ENCODE results near the gene SPACDR.

Gene SPACDR

GRCh38 chr7:100437150-100438100, 26.6 kb downstream of the SPACDR start:
- H3K4me3 Mint-ChIP-seq: peak overlapping the region; percentile 92
- peaks cover 35% of the 10 kb centered on the region for H3K36me3 Mint-ChIP-seq (ENCODE audit: low read depth)
- no peaks in the 10 kb centered on the region for H3K27me3 Mint-ChIP-seq
- peaks cover 32% of the 10 kb centered on the region for H3K4me1 Mint-ChIP-seq (ENCODE audit: low read depth)
- H3K9me3 Mint-ChIP-seq: no peaks in the 10 kb centered on the region
- no peak for DNase-seq
- peak overlapping the region; percentile 47 for H3K27ac Mint-ChIP-seq

GRCh38 chr7:100435401-100436304, 28.4 kb downstream of the SPACDR start:
- Mint-ChIP-seq H3K27ac (peak overlapping the region; percentile 97), H3K36me3 (ENCODE audit: low read depth) (peaks cover 53% of the 10 kb centered on the region)

DNA sequence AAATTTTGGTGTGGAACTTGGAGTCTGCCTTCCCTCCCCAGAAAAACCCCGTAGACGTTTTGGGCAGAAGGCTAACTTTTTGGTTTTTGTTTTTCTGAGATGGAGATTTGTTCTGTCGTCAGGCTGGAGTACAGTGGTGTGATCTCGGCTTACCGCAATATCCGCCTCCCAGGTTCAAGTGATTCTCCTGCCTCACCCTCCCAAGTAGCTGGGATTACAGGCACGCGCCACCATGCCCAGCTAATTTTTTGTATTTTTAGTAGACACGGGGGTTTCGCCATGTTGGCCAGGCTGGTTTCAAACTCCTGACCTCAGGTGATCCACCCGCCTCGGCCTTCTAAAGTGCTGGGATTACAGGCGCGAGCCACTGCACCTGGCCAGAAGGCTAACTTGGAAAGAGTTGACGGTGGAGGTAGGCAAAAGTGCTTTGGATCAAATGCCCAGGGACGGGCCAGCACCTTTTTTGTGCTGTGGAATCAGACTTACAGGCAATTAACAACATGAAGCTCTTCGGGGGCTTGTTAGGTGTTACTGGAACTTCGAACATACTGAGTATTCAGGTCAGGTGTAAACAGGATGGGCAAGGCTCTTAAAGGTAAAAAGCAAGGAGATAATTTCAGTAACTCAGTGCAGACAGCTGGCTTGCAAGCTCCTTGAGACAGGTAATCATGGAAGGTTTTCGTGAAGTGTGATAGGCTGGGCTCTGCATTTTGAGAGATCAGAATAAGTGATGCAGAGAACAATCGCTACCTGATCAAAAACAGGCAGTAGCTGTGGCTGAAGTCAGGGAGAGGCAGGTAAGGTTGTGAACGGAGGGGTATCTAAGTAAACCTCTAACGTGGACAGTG, 29.5 kb downstream of the SPACDR start:
- H3K9me3 Mint-ChIP-seq: no peaks in the 10 kb centered on the region
- H3K4me3 Mint-ChIP-seq: peak overlapping the region; percentile 89
- no peak for DNase-seq
- H3K36me3 Mint-ChIP-seq (ENCODE audit: low read depth): peaks cover 61% of the 10 kb centered on the region
- peak overlapping the region; percentile 96 for H3K27ac Mint-ChIP-seq
- H3K27me3 Mint-ChIP-seq: peaks cover 1% of the 10 kb centered on the region
- H3K4me1 Mint-ChIP-seq (ENCODE audit: low read depth): peaks cover 55% of the 10 kb centered on the region

More at GRCh38 chr7:100435401-100436304, 28.4 kb downstream of the SPACDR start:
- H3K9me3 Mint-ChIP-seq: no peaks in the 10 kb centered on the region
- DNase-seq: peak; percentile 70
- peak overlapping the region; percentile 92 for H3K4me3 Mint-ChIP-seq
- peaks cover 49% of the 10 kb centered on the region for H3K4me1 Mint-ChIP-seq (ENCODE audit: low read depth)
- no peaks in the 10 kb centered on the region for H3K27me3 Mint-ChIP-seq

DNA sequence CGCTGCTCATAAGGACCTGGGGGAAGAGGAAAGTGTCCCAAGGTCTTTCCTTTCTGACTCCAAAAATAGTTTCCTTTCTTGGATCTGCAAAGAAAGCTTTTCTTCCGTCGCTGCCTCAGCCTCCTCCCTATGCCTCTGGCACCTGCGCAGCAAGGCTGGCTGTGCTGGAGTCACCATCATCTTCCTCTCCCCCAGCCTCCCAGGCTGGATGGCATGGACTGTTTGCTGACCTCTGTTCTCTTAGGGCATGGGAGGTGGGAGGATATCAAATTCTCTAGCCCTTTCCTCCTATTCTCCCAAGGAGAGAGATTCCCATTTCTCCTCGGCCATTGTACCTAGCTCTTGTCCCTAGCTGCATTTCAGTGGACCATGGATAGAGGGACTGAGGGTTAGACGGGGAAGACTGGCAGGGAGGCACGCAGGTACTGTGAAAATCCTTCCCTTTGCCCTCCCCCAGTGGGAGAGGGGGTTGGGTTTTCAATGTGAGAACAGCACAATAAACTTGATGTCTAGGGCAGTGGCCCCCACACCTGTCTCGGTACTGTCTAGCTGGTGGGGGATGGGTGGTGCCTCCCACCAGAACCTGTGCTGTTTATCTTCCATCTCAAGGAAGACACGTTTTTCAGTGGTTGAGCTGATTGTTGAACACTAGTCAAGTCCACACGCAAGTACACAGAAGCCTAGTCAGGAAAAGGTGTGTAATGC, 30.3 kb downstream of the SPACDR start:
- Mint-ChIP-seq H3K36me3 (ENCODE audit: low read depth) (peaks cover 67% of the 10 kb centered on the region), H3K27me3 (peaks cover 4% of the 10 kb centered on the region), H3K27ac (peak overlapping the region; percentile 96), H3K9me3 (no peaks in the 10 kb centered on the region), H3K4me3 (peak overlapping the region; percentile 89), H3K4me1 (ENCODE audit: low read depth) (peaks cover 58% of the 10 kb centered on the region)
- no peak for DNase-seq

DNA sequence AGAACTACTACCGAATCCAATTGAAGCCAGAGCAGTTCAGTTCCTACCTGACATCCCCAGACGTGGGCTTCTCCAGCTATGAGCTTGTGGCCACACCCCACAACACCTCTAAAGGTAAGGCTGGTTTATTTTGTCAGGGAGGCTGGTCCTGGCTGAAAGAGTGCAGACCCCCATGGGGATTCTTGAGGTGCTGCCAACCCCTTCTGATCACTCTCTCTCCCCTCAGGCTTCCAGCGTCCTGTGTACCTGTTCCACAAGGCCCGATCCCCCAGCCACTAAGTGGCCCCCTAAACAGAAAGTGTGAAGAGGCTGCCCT, 30.8 kb downstream of the SPACDR start:
- no peak for DNase-seq
- Mint-ChIP-seq H3K27ac (peak overlapping the region; percentile 96), H3K4me1 (ENCODE audit: low read depth) (peaks cover 58% of the 10 kb centered on the region)

DNA sequence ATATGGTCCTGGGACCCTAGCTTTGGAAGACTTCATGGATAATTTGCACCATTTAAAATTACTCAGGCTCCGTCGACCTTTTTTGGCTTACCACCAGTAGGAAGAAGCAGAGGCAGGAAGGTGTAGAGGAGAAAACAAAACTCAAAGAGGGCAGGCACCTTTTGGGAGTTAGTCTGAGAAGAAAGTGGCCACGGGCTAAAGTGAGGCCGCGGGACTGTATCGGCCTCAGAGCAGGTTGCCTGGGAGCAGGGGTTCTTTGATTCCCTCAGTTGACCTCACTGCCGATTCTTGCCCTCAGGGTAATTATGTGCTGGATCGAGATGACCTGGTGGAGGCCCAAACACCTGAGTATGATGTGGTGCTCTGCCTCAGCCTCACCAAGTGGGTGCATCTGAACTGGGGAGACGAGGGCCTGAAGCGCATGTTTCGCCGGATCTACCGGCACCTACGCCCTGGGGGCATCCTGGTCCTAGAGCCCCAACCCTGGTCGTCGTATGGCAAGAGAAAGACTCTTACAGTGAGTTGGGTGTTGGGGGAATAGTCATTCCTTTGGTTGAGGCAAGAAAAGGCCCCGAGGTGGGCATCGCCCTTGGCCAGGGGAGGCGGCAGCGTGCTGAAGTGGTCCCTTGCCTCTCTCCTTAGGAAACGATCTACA, 31.3 kb downstream of the SPACDR start:
- peak overlapping the region; percentile 96 for H3K27ac Mint-ChIP-seq
- H3K4me3 Mint-ChIP-seq: peak overlapping the region; percentile 97
- no peak for DNase-seq
- no peaks in the 10 kb centered on the region for H3K9me3 Mint-ChIP-seq
- peaks cover 75% of the 10 kb centered on the region for H3K36me3 Mint-ChIP-seq (ENCODE audit: low read depth)
- peaks cover 4% of the 10 kb centered on the region for H3K27me3 Mint-ChIP-seq
- H3K4me1 Mint-ChIP-seq (ENCODE audit: low read depth): peaks cover 61% of the 10 kb centered on the region

More for the DNA sequence above, 30.8 kb downstream of the SPACDR start:
- no peak overlapping the region for H3K4me3 Mint-ChIP-seq
- peaks cover 4% of the 10 kb centered on the region for H3K27me3 Mint-ChIP-seq
- peaks cover 72% of the 10 kb centered on the region for H3K36me3 Mint-ChIP-seq (ENCODE audit: low read depth)
- no peaks in the 10 kb centered on the region for H3K9me3 Mint-ChIP-seq

GRCh38 chr7:100432053-100432452, 32.0 kb downstream of the SPACDR start:
- Mint-ChIP-seq H3K27ac (peak overlapping the region; percentile 96), H3K36me3 (ENCODE audit: low read depth) (peaks cover 75% of the 10 kb centered on the region)

GRCh38 chr7:100431286-100431735, 32.7 kb downstream of the SPACDR start:
- Mint-ChIP-seq H3K36me3 (ENCODE audit: low read depth) (peaks cover 73% of the 10 kb centered on the region), H3K4me3 (peak overlapping the region; percentile 97), H3K27me3 (peaks cover 4% of the 10 kb centered on the region), H3K9me3 (no peaks in the 10 kb centered on the region), H3K4me1 (ENCODE audit: low read depth) (peaks cover 58% of the 10 kb centered on the region), H3K27ac (peak overlapping the region; percentile 96)
- no peak for DNase-seq

More at GRCh38 chr7:100432053-100432452, 32.0 kb downstream of the SPACDR start:
- Mint-ChIP-seq H3K4me3 (peak overlapping the region; percentile 97), H3K9me3 (no peaks in the 10 kb centered on the region), H3K27me3 (peaks cover 4% of the 10 kb centered on the region), H3K4me1 (ENCODE audit: low read depth) (peaks cover 60% of the 10 kb centered on the region)
- no peak for DNase-seq

GRCh38 chr7:100430493-100431285, 33.4 kb downstream of the SPACDR start:
- peak overlapping the region; percentile 97 for H3K4me3 Mint-ChIP-seq
- H3K27ac Mint-ChIP-seq: peak overlapping the region; percentile 96
- H3K27me3 Mint-ChIP-seq: peaks cover 4% of the 10 kb centered on the region
- H3K36me3 Mint-ChIP-seq (ENCODE audit: low read depth): peaks cover 72% of the 10 kb centered on the region
- H3K9me3 Mint-ChIP-seq: no peaks in the 10 kb centered on the region
- DNase-seq: peak; percentile 61
- H3K4me1 Mint-ChIP-seq (ENCODE audit: low read depth): peaks cover 58% of the 10 kb centered on the region

DNA sequence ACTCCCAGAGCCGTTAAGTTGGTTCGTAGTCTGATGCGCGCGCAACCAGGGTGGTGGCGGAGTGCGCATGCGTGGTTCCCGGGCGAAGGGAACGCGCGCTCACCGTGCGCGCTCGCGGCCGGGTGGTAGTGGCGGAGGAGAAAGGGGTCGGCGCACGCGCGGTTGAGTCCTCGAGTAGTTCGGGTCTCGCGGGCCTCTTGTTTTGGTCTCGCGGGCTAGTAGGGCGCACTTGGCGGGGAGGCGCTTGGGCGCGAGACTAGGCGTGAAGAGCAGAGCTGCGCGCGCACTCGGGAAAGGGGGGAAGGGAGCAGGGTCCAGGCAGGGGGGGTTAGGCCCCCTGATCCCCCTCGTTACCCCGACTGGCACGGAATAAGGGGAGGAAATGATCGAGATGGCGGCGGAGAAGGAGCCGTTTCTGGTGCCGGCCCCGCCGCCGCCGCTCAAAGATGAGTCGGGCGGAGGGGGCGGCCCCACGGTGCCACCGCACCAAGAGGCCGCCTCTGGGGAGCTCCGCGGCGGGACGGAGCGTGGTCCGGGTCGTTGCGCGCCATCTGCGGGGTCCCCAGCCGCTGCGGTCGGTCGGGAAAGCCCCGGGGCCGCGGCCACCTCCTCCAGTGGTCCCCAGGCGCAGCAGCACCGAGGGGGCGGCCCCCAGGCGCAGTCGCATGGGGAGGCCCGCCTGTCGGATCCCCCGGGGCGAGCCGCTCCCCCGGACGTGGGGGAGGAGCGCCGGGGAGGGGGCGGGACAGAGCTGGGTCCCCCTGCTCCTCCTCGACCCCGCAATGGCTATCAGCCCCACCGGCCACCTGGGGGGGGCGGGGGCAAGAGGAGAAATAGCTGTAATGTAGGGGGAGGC, 34.2 kb downstream of the SPACDR start, which contains the start of gene MEPCE:
Gene MEPCE (plus strand): TSS at position 195 of the 856 bp plus-strand sequence. CDS start 188 bp downstream, at position 383.
- no peaks in the 10 kb centered on the region for H3K9me3 Mint-ChIP-seq
- H3K36me3 Mint-ChIP-seq (ENCODE audit: low read depth): peaks cover 65% of the 10 kb centered on the region
- H3K4me3 Mint-ChIP-seq: peak within 1 kb of the TSS; percentile 97
- H3K27me3 Mint-ChIP-seq: peaks cover 4% of the 10 kb centered on the region
- peak within 1 kb of the TSS; percentile 100 for H3K27ac Mint-ChIP-seq
- H3K4me1 Mint-ChIP-seq (ENCODE audit: low read depth): peaks cover 54% of the 10 kb centered on the region
- DNase-seq: peak; percentile 98

- H3K9me3 Mint-ChIP-seq: no peaks in the 10 kb centered on the region
- H3K4me3 Mint-ChIP-seq: peak overlapping the region; percentile 97
- peak; percentile 100 for DNase-seq
- H3K27ac Mint-ChIP-seq: peak overlapping the region; percentile 100
- H3K27me3 Mint-ChIP-seq: peaks cover 4% of the 10 kb centered on the region
- H3K36me3 Mint-ChIP-seq (ENCODE audit: low read depth): peaks cover 57% of the 10 kb centered on the region
- H3K4me1 Mint-ChIP-seq (ENCODE audit: low read depth): peaks cover 46% of the 10 kb centered on the region
Observed at GRCh38 chr7:100428967-100429636, 35.0 kb downstream of the SPACDR start.

All from activated T-cell treated with anti-CD3 and anti-CD28 coated beads, Interleukin-2, amount 50 U/mL, for 24 hours (primary cell).